IPS DF 4.7 (cell line): ENCODE results near the gene RNU6-1.

ENCODE experiments used
- DNase-seq: peaks from one replicate; pipeline ENCODE4 v3.0.0-alpha.2; 2013; ENCODE audit warnings: low spot score; ENCODE audit errors: extremely low read depth

The RNU6-1 gene

DNA sequence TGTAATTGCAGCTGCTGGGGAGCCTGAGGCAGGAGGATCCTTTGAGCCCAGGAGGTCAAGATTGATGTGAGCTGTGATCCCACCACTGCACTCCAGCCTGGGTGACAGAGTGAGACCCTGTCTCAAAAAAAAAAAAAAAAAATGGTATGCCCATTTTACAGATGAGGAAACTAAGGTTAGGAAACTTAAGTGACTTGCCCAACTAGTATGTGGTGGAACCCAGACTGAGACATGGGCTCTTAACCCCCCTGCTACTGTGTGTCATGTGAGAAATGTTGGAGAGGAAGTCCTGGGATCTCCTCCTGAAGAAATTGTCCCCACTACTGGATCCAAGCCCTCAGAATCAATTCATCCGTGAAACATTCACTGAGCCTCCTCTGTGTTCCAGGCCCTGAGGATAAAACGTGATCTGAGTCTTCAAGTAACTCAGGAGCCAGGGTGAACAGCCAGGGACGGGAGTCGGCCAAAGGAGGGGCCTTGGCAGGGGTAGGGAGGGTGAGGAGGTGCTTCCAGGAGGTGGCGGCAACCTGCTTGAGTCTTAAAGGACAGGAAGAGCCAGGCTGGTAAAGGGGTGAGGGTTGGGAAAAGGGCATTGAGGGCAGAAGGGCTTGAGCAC, 19.6 kb upstream of the RNU6-1 start:
- no peak for DNase-seq

GRCh38 chr15:67857220-67857619, 17.4 kb upstream of the RNU6-1 start:
- no peak for DNase-seq

GRCh38 chr15:67855842-67856241, 16.0 kb upstream of the RNU6-1 start:
- no peak for DNase-seq

GRCh38 chr15:67854358-67854757, 14.5 kb upstream of the RNU6-1 start:
- no peak for DNase-seq

DNA sequence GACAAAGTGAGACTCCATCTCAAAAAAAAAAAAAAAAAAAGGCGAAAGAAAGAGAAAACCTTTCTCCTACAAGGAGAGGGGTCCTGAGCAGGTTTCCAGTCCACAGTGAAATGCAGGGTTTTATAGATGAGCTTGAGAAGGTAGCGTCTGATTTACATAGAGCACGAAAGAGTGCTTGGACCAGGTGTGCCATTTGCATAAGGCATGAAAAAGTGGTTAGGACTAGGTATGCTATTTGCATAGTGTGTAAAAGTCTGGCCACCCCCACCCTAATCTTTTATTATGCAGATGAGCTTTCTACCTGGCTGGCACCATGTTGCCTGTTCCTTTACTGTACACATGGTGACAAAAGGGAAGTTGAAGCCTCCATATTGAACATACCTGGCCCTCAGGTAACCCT, 13.6 kb upstream of the RNU6-1 start:
- DNase-seq, result no peak

- no peak for DNase-seq
Observed at GRCh38 chr15:67852418-67852817, 12.6 kb upstream of the RNU6-1 start.

DNA sequence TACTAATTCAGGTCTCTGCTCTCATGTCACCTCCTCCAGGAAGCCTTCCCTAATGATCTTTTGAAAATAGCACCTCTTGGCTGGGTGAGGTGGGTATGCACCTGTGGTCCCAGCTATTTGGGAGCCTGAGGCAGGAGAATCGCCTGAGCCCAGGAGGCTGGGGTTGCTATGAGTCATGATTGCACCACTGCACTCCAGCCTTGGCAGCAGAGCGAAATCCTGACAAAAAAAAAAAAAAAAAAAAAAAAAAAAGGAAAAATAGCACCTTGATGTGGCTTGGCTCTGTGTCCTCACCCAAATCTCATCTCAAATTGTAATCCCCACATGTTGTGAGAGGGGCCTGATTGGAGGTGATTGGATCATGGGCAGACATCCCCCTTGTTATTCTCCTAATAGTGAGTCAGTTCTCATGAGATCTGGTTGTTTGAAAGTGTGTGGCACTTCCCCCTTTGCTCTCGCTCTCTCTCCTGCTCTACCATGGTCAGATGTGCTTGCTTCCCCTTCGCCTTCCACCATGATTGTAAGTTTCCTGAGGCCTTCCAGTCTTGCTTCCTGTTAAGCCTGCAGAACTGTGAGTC, 11.2 kb upstream of the RNU6-1 start:
- DNase-seq, result no peak

- DNase-seq, result no peak
Observed at GRCh38 chr15:67850336-67850735, 10.5 kb upstream of the RNU6-1 start.

- DNase-seq, result no peak
Observed at GRCh38 chr15:67849538-67849937, 9.7 kb upstream of the RNU6-1 start.

DNA sequence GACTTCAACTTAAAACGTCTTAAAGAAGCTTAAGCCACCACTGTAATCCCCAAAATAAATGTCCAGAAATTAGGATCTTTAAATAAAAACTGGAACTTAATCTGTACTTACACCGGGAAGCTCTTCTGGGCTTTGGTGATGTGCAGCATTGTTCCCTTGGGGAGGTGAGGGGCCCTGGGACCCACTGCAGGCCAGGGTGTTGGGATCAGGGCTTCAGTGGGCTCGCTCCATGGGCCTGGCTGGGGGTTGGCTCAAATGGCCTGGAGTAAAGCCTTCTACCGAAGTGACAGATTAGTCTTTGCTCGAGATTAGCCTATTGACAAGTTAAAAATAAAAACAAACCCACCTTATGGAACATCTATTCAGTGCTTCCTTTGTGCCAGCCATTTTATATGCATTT, 6.1 kb upstream of the RNU6-1 start:
- DNase-seq, result no peak

GRCh38 chr15:67843571-67844387, 3.9 kb upstream of the RNU6-1 start:
- no peak for DNase-seq

DNA sequence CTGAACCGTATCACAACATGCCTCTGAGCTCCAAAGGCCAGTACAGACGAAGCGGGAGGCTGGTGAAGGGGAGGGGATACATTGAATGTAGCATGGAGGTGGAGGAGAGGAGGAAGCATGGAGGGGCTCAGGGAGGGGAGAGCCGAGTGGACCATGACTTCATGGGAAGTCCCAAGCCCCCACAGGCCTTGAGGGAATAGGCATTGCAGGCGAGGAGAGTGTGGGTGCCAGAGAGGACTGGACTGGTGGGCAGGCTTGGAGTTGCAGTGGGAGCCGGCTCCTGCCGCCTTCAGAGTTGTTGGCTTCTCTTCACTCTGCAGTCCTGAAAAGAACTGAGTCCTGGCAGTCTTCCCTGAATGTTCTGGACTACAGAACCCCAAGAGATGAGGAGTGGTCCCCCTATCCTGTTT, 3.3 kb upstream of the RNU6-1 start:
- DNase-seq, result no peak

- no peak for DNase-seq
Observed at GRCh38 chr15:67841513-67841762, 1.6 kb upstream of the RNU6-1 start.

- no peak for DNase-seq
Observed at GRCh38 chr15:67840749-67841512, 1.1 kb upstream of the RNU6-1 start.

- no peak for DNase-seq
Observed at GRCh38 chr15:67839499-67839928, 331 bp downstream of the RNU6-1 start.

- no peak for DNase-seq
Observed at GRCh38 chr15:67838789-67839332, 984 bp downstream of the RNU6-1 start.

DNA sequence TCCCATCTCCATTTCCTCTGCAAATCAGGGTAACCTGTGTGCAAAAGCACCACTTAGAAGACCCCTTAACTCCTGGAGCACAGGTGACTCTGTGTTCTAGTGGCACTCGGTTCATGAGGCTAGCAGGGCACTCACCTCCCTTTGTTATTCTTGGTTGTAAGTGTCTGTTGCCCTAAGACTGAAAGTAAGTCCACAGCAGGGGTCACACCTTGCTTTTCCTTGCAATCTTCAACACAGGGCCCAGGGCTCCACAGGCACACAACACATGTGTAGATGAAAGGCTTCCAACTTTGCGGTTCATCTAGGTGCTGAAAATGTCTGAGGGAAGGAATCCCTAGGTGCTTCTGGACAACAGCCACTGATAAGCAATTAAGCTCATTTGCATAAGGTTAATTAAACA, 2.9 kb downstream of the RNU6-1 start:
- no peak for DNase-seq

DNA sequence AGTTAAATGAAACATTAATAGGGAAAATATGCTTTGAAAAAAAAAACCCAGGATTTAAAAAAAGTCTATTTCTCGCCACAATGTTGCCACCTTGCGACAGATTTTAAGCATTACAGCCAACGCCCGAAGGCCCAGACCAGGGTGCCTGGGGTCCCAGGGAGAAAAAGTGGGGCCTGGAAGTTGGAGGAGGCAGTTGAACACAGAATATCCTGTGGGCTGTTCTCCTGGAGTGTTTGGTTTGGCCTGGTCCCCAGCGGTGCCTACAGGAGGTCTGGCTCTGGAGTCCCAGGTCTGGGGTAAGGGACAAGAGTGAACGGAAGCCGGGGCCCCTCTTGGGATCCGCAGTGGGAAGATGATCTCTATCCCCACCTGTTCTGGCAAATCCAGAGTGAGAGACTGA, 3.4 kb downstream of the RNU6-1 start:
- no peak for DNase-seq

- DNase-seq, result no peak
Observed at GRCh38 chr15:67836134-67836455, 3.8 kb downstream of the RNU6-1 start.

GRCh38 chr15:67835297-67836133, 4.3 kb downstream of the RNU6-1 start:
- no peak for DNase-seq

- DNase-seq, result no peak
Observed at GRCh38 chr15:67834581-67835296, 5.1 kb downstream of the RNU6-1 start.
